HepG2 (cell line): Measurements from ENCODE around the gene TRIM66. TPM values are rescaled to one million over a fixed set of nuclear protein-coding genes. Genes with fewer than 3 reads are reported as not detected.

Experiments used
- ATAC-seq: fragments of 200-7000 bp; cut with Tn5 transposase; 3 replicates; pipeline ENCODE4 v1.9.1; 2020; ENCODE audit warnings: mild to moderate bottlenecking, moderate library complexity
- BruUV-seq: library from RNA; stranded (reverse); fragments of 400-500 nt; replicated peaks from 2 replicates; lab custom pipeline; 2021; lab: Mats Ljungman, UMichigan
- CTCF ChIA-PET: fragments of 300-600 bp; formaldehyde crosslinking; extraction: SDS; loops from one replicate; lab custom pipeline; 2021; ENCODE audit warnings: low total read pairs, inconsistent platforms, low intra/inter-chr PET ratio; lab: Yijun Ruan, JAX
- POLR2A ChIA-PET: fragments of 350-600 bp; sonication (Branson Sonifier 250); formaldehyde crosslinking; loops from one replicate; lab custom pipeline; 2020; ENCODE audit warnings: antibody characterized with exemption, inconsistent platforms; lab: Yijun Ruan, JAX
- DNase-seq: peaks from one replicate; pipeline ENCODE4 v3.0.0-alpha.2; 2015; ENCODE audit warnings: low spot score
- FAIRE-seq: peaks from 3 replicates; lab custom pipeline; 2011; peaks lifted over from hg19 to GRCh38; lab: Jason Lieb, UNC
- H2AFZ ChIP-seq: one replicate; pipeline ENCODE4 v1.6.1; 2011; ENCODE audit warnings: low read length, inconsistent platforms
- H3K27ac ChIP-seq: fragments of 300-600 bp; 3 replicates; pipeline ENCODE4 v1.8.0; 2011; ENCODE audit warnings: mixed run types, mild to moderate bottlenecking, mixed read lengths, low read length, inconsistent platforms; ENCODE audit not compliant: insufficient read depth; ENCODE audit errors: extremely low read length
- H3K27me3 ChIP-seq, 2 experiments: fragments of 200-600 bp in 1 of 2; 2 replicates in 1 of 2; 3 replicates in 1 of 2; pipeline versions ENCODE4 v1.6.0 to v1.8.0; 2011; ENCODE audit warnings: low read length in 2 of 2, mild to moderate bottlenecking in 2 of 2, moderate library complexity in 2 of 2, inconsistent platforms in 1 of 2; ENCODE audit not compliant: insufficient read depth in 2 of 2, control insufficient read depth in 1 of 2
- H3K36me3 ChIP-seq, 2 experiments: fragments of 200-600 bp in 1 of 2; replicated peaks in 1 of 2; 2 replicates in 1 of 2; 3 replicates in 1 of 2; pipeline versions ENCODE4 v1.5.1 to v1.8.0; 2011; ENCODE audit warnings: low read length in 2 of 2, inconsistent platforms in 1 of 2; ENCODE audit not compliant: insufficient read depth in 2 of 2, control insufficient read depth in 1 of 2
- H3K4me1 ChIP-seq: 2 replicates; pipeline ENCODE4 v1.5.1; 2012; ENCODE audit warnings: low read length, inconsistent platforms; ENCODE audit not compliant: insufficient read depth
- H3K4me2 ChIP-seq: 2 replicates; pipeline ENCODE4 v1.6.0; 2011; ENCODE audit warnings: low read depth, low read length, inconsistent platforms
- H3K4me3 ChIP-seq, 3 experiments: fragments of 200-600 bp in 1 of 3; sonication (generic), shearing (Covaris generic) in 1 of 3; replicated peaks in 1 of 3; 2 replicates each; pipeline ENCODE4 v1.5.1; 2011 to 2016; ENCODE audit warnings: low read length in 3 of 3, inconsistent platforms in 2 of 3, low read depth in 2 of 3, mild to moderate bottlenecking in 2 of 3, control low read depth in 1 of 3, mixed read lengths in 1 of 3; ENCODE audit not compliant: insufficient read depth in 1 of 3
- H3K79me2 ChIP-seq: one replicate; pipeline ENCODE4 v1.6.1; 2011; ENCODE audit warnings: low read length, inconsistent platforms; ENCODE audit not compliant: insufficient read depth
- H3K9ac ChIP-seq: 2 replicates; pipeline ENCODE4 v1.6.0; 2011; ENCODE audit warnings: mild to moderate bottlenecking, low read depth, low read length, inconsistent platforms; ENCODE audit not compliant: insufficient read depth
- H3K9me3 ChIP-seq: 2 replicates; pipeline ENCODE4 v1.5.1; 2012; ENCODE audit warnings: mild to moderate bottlenecking, low read length
- H4K20me1 ChIP-seq: 2 replicates; pipeline ENCODE4 v1.6.0; 2011; ENCODE audit warnings: inconsistent platforms, mild to moderate bottlenecking, low read length, moderate library complexity; ENCODE audit not compliant: insufficient read depth
- ARID2 ChIP-seq: sonication (generic); formaldehyde crosslinking; IDR thresholded peaks from 2 replicates; pipeline ENCODE4 v1.8.1; 2022; ENCODE audit warnings: mild to moderate bottlenecking, missing genetic modification reagents, borderline replicate concordance
- ETV6 ChIP-seq: sonication (generic); formaldehyde crosslinking; conservative IDR thresholded peaks from 2 replicates; pipeline ENCODE4 v1.4.0; 2020; ENCODE audit warnings: missing genetic modification reagents
- HNF1B ChIP-seq: sonication (generic); formaldehyde crosslinking; IDR thresholded peaks from 2 replicates; pipeline ENCODE4 v1.5.1; 2020; ENCODE audit warnings: mild to moderate bottlenecking, moderate library complexity, missing genetic modification reagents
- HNRNPK ChIP-seq: fragments of 200-400 bp; formaldehyde crosslinking; IDR thresholded peaks from 2 replicates; pipeline ENCODE4 v1.6.1; 2018; ENCODE audit warnings: low read length, low read depth, moderate library complexity, mild to moderate bottlenecking; ENCODE audit not compliant: poor library complexity, severe bottlenecking
- IKZF1 ChIP-seq: fragments of 450-650 bp; IDR thresholded peaks from 2 replicates; pipeline ENCODE4 v1.7.1; 2016
- POLR2A ChIP-seq, 2 experiments: IDR thresholded peaks; 2 replicates each; pipeline ENCODE4 v1.6.1; 2011; ENCODE audit warnings: low read depth in 2 of 2, low read length in 2 of 2, mild to moderate bottlenecking in 1 of 2, moderate library complexity in 1 of 2; ENCODE audit not compliant: insufficient read depth in 1 of 2
- PRDM10 ChIP-seq: sonication (generic); formaldehyde crosslinking; IDR thresholded peaks from 2 replicates; pipeline ENCODE4 v1.4.0; 2020; ENCODE audit warnings: low read depth, missing genetic modification reagents
- PTBP1 ChIP-seq: fragments of 200-400 bp; formaldehyde crosslinking; IDR thresholded peaks from 2 replicates; pipeline ENCODE4 v1.6.1; 2018; ENCODE audit warnings: low read length, low read depth; ENCODE audit not compliant: poor library complexity, severe bottlenecking
- RAD21 ChIP-seq: fragments of 450-650 bp; formaldehyde crosslinking; IDR thresholded peaks from 2 replicates; pipeline ENCODE4 v1.5.0; 2020; ENCODE audit warnings: mild to moderate bottlenecking
- RFX5 ChIP-seq: IDR thresholded peaks from 2 replicates; pipeline ENCODE4 v1.6.1; 2011; ENCODE audit warnings: low read depth, low read length, improper control_type of control experiment
- SMC3 ChIP-seq: IDR thresholded peaks from 2 replicates; pipeline ENCODE4 v1.6.1; 2011; ENCODE audit warnings: low read length, improper control_type of control experiment
- THAP9 ChIP-seq: sonication (generic); formaldehyde crosslinking; IDR thresholded peaks from 2 replicates; pipeline ENCODE4; 2020; ENCODE audit warnings: missing genetic modification reagents, mild to moderate bottlenecking, borderline replicate concordance
- ZNF224 ChIP-seq: sonication (generic); formaldehyde crosslinking; IDR thresholded peaks from 2 replicates; pipeline ENCODE4 v1.5.0; 2020; ENCODE audit warnings: mild to moderate bottlenecking, missing genetic modification reagents
- ZNF225 ChIP-seq: sonication (generic); formaldehyde crosslinking; IDR thresholded peaks from 2 replicates; pipeline ENCODE4 v1.4.0; 2020; ENCODE audit warnings: mild to moderate bottlenecking, missing genetic modification reagents
- ZNF296 ChIP-seq: sonication (generic); formaldehyde crosslinking; conservative IDR thresholded peaks from 2 replicates; pipeline ENCODE4 v1.5.0; 2020; ENCODE audit warnings: mild to moderate bottlenecking, missing genetic modification reagents
- ZNF709 ChIP-seq: sonication (generic); formaldehyde crosslinking; IDR thresholded peaks from 2 replicates; pipeline ENCODE4 v1.5.0; 2020; ENCODE audit warnings: mild to moderate bottlenecking, missing genetic modification reagents
- WGBS: methylation state at CpG from one replicate; pipeline ENCODE4 v1.1.6; 2017; ENCODE audit warnings: low lambda C conversion rate; 5-methylcytosine and 5-hydroxymethylcytosine counted together
- in situ Hi-C: cut with HindIII; loops from 2 replicates; pipeline ENCODE4 v1.10.0; 2017; ENCODE audit warnings: low pct_unique_long_range_greater_than_20kb; ENCODE audit not compliant: extremely low pct_ligation_motif_present
- intact Hi-C: fragments of 100-400 bp; cut with micrococcal nuclease; formaldehyde crosslinking; loops from one replicate; pipeline ENCODE4 v1.10.0; 2022; ENCODE audit not compliant: unreplicated experiment
- polyA plus RNA-seq, 8 experiments: library from polyadenylated mRNA; depleted of rRNA in 3 of 8; stranded (reverse) in 7 of 8; unstranded in 1 of 8; fragments of >200 nt; fragmentation: Illumina TruSeq in 4 of 8; extraction: Trizol in 4 of 8; gene quantifications; 2 replicates each; pipeline versions ENCODE4 v1.2.1 to v1.2.3, GENCODE V29; 2011 to 2016; ENCODE audit warnings: low read depth in 4 of 8, missing spikeins in 1 of 8, mixed read lengths in 1 of 8; ENCODE audit not compliant: insufficient read depth in 1 of 8
- total RNA-seq, 5 experiments: library from RNA; depleted of rRNA; stranded (reverse); fragments of >200 nt; fragmentation: Illumina TruSeq; extraction: Trizol; gene quantifications; 2 replicates each; pipeline ENCODE4 v1.2.3, GENCODE V29; 2016; ENCODE audit warnings: low read depth in 1 of 5

TRIM66 gene
- total and polyA plus RNA-seq, 2 of the 13 experiments (the other 11 are each of a cell fraction or from before 2014, with no cell fraction given), result 4.9 to 6.1 TPM

DNA sequence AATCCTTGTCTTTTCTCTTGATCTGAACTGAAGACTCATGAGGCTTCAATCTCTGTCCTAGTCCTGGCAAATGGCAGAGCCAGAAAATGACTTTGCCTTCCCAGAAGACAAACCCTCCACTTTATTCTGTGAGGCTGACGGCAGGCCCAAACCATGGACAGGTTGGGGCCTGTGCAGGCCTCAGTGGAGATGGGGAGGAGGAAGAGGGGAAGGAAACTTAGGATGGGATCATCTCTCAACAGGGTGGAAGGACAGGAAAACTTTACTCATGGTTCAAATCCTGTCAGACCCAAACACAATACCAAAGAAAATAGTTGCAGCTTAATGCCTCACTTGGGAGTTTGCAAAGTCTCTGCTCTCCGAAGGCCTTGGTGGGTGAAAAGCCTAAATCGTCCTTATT lies 10.0 kb upstream of the TRIM66 start:
- ChIA-PET CTCF (no interaction called here), POLR2A (no interaction called here)
- no peaks in the 10 kb centered on the region for H3K27me3 ChIP-seq
- ATAC-seq, result no peak
- no peaks in the 10 kb centered on the region for H3K9me3 ChIP-seq
- H4K20me1 ChIP-seq, result no peaks in the 10 kb centered on the region; the same call in none of the 2 replicates
- no peak for DNase-seq
- FAIRE-seq, result no peak
- H3K4me3 ChIP-seq, result no peak overlapping the region
- peaks cover 11 to 49% of the 10 kb centered on the region in 2 experiments for H3K36me3 ChIP-seq
- H2AFZ ChIP-seq, result no peak overlapping the region
- in situ Hi-C loops, result loop anchor here (25.0 kb wide), 1 partner anchor 270 kb away; the partner anchor contains the start of gene TMEM9B
- no peak overlapping the region for H3K9ac ChIP-seq
- H3K4me1 ChIP-seq, result peaks cover 24% of the 10 kb centered on the region
- no peaks in the 10 kb centered on the region for H3K79me2 ChIP-seq
- WGBS, result 100% methylated on average over 3 of the region's 3 CpGs
- TF ChIP-seq ZNF224 (CRISPR knock-in tag) (no peak), ZNF225 (no peak), RFX5 (no peak), PRDM10 (CRISPR knock-in tag) (no peak), THAP9 (CRISPR knock-in tag) (no peak), SMC3 (no peak), POLR2A (IDR thresholded peaks at IDR 0.05; ENCODE audit: insufficient read depth in 1 of 2, low read depth in 2 of 2, low read length in 2 of 2) (peak in 1 of 2 experiments; percentile 61; a peak in 1 of 4 replicates), ZNF296 (no peak), RAD21 (0 out of 2 replicates have a peak, but pooled peaks have one; percentile 14), HNRNPK (no peak), ZNF709 (CRISPR knock-in tag) (no peak), HNF1B (CRISPR knock-in tag) (no peak), ETV6 (CRISPR knock-in tag) (no peak), PTBP1 (no peak), ARID2 (CRISPR knock-in tag) (no peak), IKZF1 (no peak)
- no TSS peak for BruUV-seq
- H3K27ac ChIP-seq, result no peak overlapping the region
- intact Hi-C loops, result loop anchor here (10.0 kb wide), 1 partner anchor 62 kb away; no protein-coding TSS in a partner anchor
- no peak overlapping the region for H3K4me2 ChIP-seq
